Suprapubic skin (tissue), 4 donors: Measurements from ENCODE around the gene RWDD4. TPM values are rescaled to one million over a fixed set of nuclear protein-coding genes. Genes with fewer than 3 reads are reported as not detected.
"Not testable (repeated sequence)": the region's sequence is repeated elsewhere in the genome, so short reads cannot be mapped to it uniquely, and the experiment has no call there.

Experiments used
- DNase-seq, 2 donors: peaks; one replicate each; pipeline ENCODE4 v3.0.0-alpha.2; 2019; ENCODE audit warnings: low spot score in 2 of 2
- H3K27ac ChIP-seq: fragments of 200-600 bp; sonication (generic); one replicate; pipeline ENCODE4 v1.5.1; 2019
- H3K27me3 ChIP-seq: fragments of 200-600 bp; sonication (generic); one replicate; pipeline ENCODE4 v1.5.1; 2019
- H3K36me3 ChIP-seq: fragments of 200-600 bp; sonication (generic); one replicate; pipeline ENCODE4 v1.5.1; 2019
- H3K4me1 ChIP-seq: fragments of 200-600 bp; sonication (generic); one replicate; pipeline ENCODE4 v1.5.1; 2019
- H3K4me3 ChIP-seq: fragments of 200-600 bp; sonication (generic); one replicate; pipeline ENCODE4 v1.5.1; 2019; ENCODE audit warnings: mild to moderate bottlenecking
- H3K9me3 ChIP-seq: fragments of 200-600 bp; sonication (generic); one replicate; pipeline ENCODE4 v1.5.1; 2019
- EP300 ChIP-seq: sonication (generic); formaldehyde crosslinking; IDR thresholded peaks from one replicate; pipeline ENCODE4 v1.6.1; 2017; ENCODE audit warnings: antibody characterized with exemption
- POLR2A ChIP-seq, 2 donors: fragments of 450-650 bp; IDR thresholded peaks; one replicate each; pipeline ENCODE4 v1.6.1; 2017; ENCODE audit warnings: antibody characterized with exemption in 2 of 2, mild to moderate bottlenecking in 2 of 2, moderate library complexity in 2 of 2
- POLR2AphosphoS5 ChIP-seq, 3 donors: sonication (generic); formaldehyde crosslinking; IDR thresholded peaks; one replicate each; pipeline ENCODE4 v1.6.1; 2017; ENCODE audit warnings: antibody characterized with exemption in 3 of 3
- WGBS: methylation state at CpG from one replicate; pipeline ENCODE4 v1.1.5; 2018; 5-methylcytosine and 5-hydroxymethylcytosine counted together
- total RNA-seq, 4 donors: library from RNA; depleted of rRNA; stranded (reverse); fragments of >200 nt; gene quantifications; one replicate each; pipeline ENCODE4 v1.1.0, GENCODE V29; 2016
- TF ChIP-seq, protein P1 (sequence below), 2 donors: fragments of 200-600 bp in 1 of 2; fragments of 450-650 bp in 1 of 2; sonication (generic) in 1 of 2; IDR thresholded peaks; one replicate each; pipeline ENCODE4 v1.5.1; 2016 to 2019; ENCODE audit warnings: antibody characterized with exemption in 2 of 2, mild to moderate bottlenecking in 1 of 2, moderate library complexity in 1 of 2

Gene RWDD4
- total RNA-seq, 4 donors from 2014 or later: 18.6 to 25.3 (median 21.6) TPM

- Histone ChIP-seq H3K4me3 (no peak overlapping the region), H3K36me3 (no peaks in the 10 kb centered on the region), H3K27me3 (no peaks in the 10 kb centered on the region), H3K9me3 (no peaks in the 10 kb centered on the region), H3K27ac (no peak overlapping the region), H3K4me1 (peaks cover 6% of the 10 kb centered on the region)
- 90% methylated on average over 9 of the region's 12 CpGs for WGBS
- no peak for DNase-seq
- TF ChIP-seq POLR2A (IDR thresholded peaks at IDR 0.05) (no peak), POLR2AphosphoS5 (IDR thresholded peaks at IDR 0.05) (no peak), EP300 (no peak)
- TF ChIP-seq, protein P1, sequence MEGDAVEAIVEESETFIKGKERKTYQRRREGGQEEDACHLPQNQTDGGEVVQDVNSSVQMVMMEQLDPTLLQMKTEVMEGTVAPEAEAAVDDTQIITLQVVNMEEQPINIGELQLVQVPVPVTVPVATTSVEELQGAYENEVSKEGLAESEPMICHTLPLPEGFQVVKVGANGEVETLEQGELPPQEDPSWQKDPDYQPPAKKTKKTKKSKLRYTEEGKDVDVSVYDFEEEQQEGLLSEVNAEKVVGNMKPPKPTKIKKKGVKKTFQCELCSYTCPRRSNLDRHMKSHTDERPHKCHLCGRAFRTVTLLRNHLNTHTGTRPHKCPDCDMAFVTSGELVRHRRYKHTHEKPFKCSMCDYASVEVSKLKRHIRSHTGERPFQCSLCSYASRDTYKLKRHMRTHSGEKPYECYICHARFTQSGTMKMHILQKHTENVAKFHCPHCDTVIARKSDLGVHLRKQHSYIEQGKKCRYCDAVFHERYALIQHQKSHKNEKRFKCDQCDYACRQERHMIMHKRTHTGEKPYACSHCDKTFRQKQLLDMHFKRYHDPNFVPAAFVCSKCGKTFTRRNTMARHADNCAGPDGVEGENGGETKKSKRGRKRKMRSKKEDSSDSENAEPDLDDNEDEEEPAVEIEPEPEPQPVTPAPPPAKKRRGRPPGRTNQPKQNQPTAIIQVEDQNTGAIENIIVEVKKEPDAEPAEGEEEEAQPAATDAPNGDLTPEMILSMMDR (IDR thresholded peaks at IDR 0.05): no peak
Measured at GRCh38 chr4:183632689-183633088, 26.3 kb downstream of the RWDD4 start.

DNA sequence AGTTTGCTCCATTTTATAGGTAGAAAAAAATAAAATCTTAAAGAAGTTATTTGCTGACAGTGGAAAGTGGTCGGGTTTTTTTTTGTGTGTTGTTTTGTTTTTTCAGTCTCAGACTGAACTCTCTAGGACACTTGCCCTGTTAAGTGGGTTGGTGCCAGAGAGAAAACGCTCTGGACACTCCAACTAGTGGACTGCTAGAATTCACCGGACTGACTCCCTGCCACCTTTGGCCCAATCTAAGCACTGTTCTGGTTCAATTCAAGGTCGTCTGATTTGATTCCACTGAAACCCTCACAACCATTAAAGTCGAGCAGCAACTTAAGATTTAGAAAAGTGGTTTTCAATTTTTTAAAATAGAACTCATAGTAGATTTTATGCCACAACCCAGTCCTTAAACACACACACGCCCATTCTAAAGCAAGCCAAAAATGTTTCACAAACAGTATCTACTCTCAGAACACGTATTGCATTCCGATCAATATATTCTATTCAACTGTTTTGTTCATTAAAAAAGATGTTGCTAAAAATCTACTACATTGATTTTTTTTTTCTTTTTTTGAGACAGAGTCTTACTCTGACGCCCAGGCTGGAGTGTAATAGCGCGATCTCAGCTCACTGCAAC, 27.3 kb downstream of the RWDD4 start:
- Histone ChIP-seq H3K9me3 (no peaks in the 10 kb centered on the region), H3K27ac (no peak overlapping the region), H3K36me3 (no peaks in the 10 kb centered on the region), H3K4me3 (no peak overlapping the region), H3K4me1 (no peaks in the 10 kb centered on the region), H3K27me3 (no peaks in the 10 kb centered on the region)
- TF ChIP-seq POLR2AphosphoS5 (IDR thresholded peaks at IDR 0.05) (no peak), POLR2A (IDR thresholded peaks at IDR 0.05) (no peak), EP300 (no peak)
- TF ChIP-seq, protein P1 (IDR thresholded peaks at IDR 0.05): no peak
- 86% methylated on average over 11 of the region's 11 CpGs for WGBS
- DNase-seq: no peak

DNA sequence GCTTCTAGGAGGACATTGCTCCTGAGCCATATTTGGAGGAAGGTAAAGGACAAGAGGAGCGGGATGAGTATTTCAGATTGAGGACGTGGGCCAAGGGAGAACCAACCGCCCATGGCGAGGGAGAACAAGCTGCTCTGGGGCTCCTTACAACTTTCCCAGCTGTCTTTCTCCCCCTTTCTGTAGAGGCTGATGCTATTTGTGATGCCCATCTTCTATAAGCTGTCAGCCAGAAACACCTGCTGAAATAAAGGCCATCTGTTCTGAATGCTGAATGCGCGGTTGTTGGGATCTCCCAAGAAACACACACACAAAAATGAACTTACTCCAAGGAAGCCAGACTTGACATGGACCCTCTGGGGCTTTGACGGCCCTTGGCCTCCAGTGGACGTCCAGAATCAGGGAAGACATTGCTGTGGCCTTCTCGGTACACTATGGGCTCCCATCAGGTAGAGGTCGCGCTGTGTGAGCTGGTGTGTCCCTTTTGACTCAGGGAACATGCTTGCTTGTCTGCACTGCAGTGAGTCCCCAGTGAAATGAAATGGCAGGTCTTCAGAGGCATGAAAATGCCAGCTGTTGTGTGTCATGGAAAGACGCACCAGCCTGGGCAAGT, 30.9 kb downstream of the RWDD4 start:
- no peak for DNase-seq
- H3K27ac ChIP-seq: no peak overlapping the region
- TF ChIP-seq POLR2AphosphoS5 (IDR thresholded peaks at IDR 0.05): no peak
- no peak for TF ChIP-seq POLR2A (IDR thresholded peaks at IDR 0.05)
- no peak for TF ChIP-seq EP300
- TF ChIP-seq, protein P1 (IDR thresholded peaks at IDR 0.05): no peak
- H3K36me3 ChIP-seq: no peaks in the 10 kb centered on the region
- no peak overlapping the region for H3K4me3 ChIP-seq
- no peaks in the 10 kb centered on the region for H3K4me1 ChIP-seq
- no peaks in the 10 kb centered on the region for H3K9me3 ChIP-seq
- 87% methylated on average over 12 of the region's 12 CpGs for WGBS
- no peaks in the 10 kb centered on the region for H3K27me3 ChIP-seq

DNA sequence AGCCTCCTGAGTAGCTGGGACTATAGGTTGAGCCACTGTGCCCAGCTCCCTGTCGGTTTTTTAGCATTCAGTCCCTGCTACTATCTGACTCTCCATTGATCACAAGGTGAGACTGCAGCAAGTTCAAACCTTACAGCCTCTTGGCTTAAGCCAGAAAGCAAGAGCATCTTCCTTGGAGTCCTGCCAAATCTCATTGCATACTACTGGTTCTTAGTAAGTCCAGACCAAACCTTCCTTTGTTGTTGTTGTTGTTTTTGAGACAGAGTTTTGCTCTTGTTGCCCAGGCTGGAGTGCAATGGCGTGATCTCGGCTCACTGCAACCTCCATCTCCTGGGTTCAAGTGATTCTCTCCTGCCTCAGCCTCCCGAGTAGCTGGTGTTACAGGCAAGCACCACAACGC, 31.7 kb downstream of the RWDD4 start:
- H3K36me3 ChIP-seq, DNase-seq, H3K9me3 ChIP-seq, H3K27me3 ChIP-seq, H3K4me3 ChIP-seq, H3K4me1 ChIP-seq, H3K27ac ChIP-seq: not testable (repeated sequence)
- 84% methylated on average over 4 of the region's 5 CpGs for WGBS

GRCh38 chr4:183626168-183626567, 32.8 kb downstream of the RWDD4 start:
- WGBS: 83% methylated on average over 6 of the region's 6 CpGs
- no peak overlapping the region for H3K27ac ChIP-seq
- no peaks in the 10 kb centered on the region for H3K4me1 ChIP-seq
- no peak for TF ChIP-seq EP300
- H3K4me3 ChIP-seq: no peak overlapping the region
- DNase-seq: no peak
- no peaks in the 10 kb centered on the region for H3K36me3 ChIP-seq
- H3K9me3 ChIP-seq: no peaks in the 10 kb centered on the region
- no peaks in the 10 kb centered on the region for H3K27me3 ChIP-seq

GRCh38 chr4:183624548-183624947, 34.4 kb downstream of the RWDD4 start:
- Histone ChIP-seq H3K27me3 (no peaks in the 10 kb centered on the region), H3K4me1 (no peaks in the 10 kb centered on the region), H3K4me3 (no peak overlapping the region), H3K27ac (no peak overlapping the region), H3K9me3 (no peaks in the 10 kb centered on the region), H3K36me3 (no peaks in the 10 kb centered on the region)
- TF ChIP-seq POLR2AphosphoS5 (IDR thresholded peaks at IDR 0.05): no peak
- no peak for DNase-seq
- WGBS: 64% methylated on average over 6 of the region's 6 CpGs

DNA sequence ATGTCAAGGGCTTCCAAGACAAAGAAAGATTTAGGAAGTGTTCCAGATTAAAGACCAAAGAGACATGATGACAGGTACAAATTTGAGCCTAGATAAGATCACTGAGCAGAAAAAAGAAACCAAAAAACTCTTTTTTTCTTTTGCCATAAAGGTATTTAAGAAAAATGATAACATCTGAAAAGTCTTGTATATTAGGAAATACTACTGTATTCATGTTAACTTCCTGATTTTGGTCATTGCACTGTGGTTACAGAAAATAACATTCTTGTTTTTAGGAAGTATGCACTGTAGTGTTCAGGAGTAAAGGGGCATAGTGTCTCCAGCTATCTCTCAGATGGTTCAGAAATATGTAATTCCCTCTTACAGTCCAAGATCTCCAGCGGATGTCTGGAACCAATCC, 37.1 kb downstream of the RWDD4 start:
- H3K9me3 ChIP-seq: no peaks in the 10 kb centered on the region
- H3K27me3 ChIP-seq: no peaks in the 10 kb centered on the region
- TF ChIP-seq, protein P1 (IDR thresholded peaks at IDR 0.05): no peak
- TF ChIP-seq POLR2AphosphoS5 (IDR thresholded peaks at IDR 0.05) (no peak), EP300 (no peak), POLR2A (IDR thresholded peaks at IDR 0.05) (no peak)
- no peak overlapping the region for H3K4me3 ChIP-seq
- no peaks in the 10 kb centered on the region for H3K36me3 ChIP-seq
- DNase-seq: no peak
- 74% methylated on average over 1 of the region's 1 CpG for WGBS
- H3K4me1 ChIP-seq: no peaks in the 10 kb centered on the region
- no peak overlapping the region for H3K27ac ChIP-seq
